22Rv1 (cell line): Measurements from ENCODE around the gene ARHGEF2.

ENCODE experiments used
- CTCF ChIP-seq: fragments of 450-650 bp; IDR thresholded peaks from 2 replicates; pipeline ENCODE4 v1.5.1; 2017; ENCODE audit warnings: mild to moderate bottlenecking
- ZFX ChIP-seq: fragments of 450-650 bp; IDR thresholded peaks from 2 replicates; pipeline ENCODE4 v1.6.1; 2017; ENCODE audit warnings: antibody characterized with exemption, borderline replicate concordance

GRCh38 chr1:156021954-156022353, 43.6 kb upstream of the ARHGEF2 start:
- TF ChIP-seq CTCF: no peak
- TF ChIP-seq ZFX: no peak
